Measurements from ENCODE around the gene SH2D5.
A peak's percentile ranks its signal among the peaks of the same experiment; 100 is the strongest.

The SH2D5 gene

DNA sequence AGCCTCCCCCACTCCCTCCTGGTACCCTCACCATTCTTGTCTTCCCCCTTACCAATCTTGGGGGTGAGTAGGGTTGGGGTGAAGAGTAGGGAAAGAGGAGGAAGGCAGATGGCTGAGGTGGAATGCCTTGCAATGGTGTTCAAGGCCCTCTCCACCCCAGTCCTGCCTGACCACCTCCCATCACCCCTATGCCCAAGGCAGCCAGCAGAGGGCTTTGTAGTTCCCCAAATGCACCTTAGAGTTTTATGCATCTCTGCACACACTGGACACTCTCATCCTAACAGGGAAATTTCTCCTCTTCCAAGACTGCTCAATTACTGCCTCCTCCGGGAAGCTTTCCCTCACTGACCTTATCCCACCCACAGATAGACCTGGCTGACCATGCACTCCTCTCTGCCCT lies 30.1 kb downstream of the SH2D5 start:
- no peak overlapping the region for H3K27ac Mint-ChIP-seq
- no peak overlapping the region for H3K4me3 Mint-ChIP-seq
- H3K27me3 Mint-ChIP-seq (ENCODE audit: low read depth, poor library complexity): peaks cover 4% of the 10 kb centered on the region
- DNase-seq: no peak
- H3K4me1 Mint-ChIP-seq: peaks cover 14% of the 10 kb centered on the region
- H3K36me3 Mint-ChIP-seq (ENCODE audit: low read depth): no peaks in the 10 kb centered on the region
- TF ChIP-seq, protein P1, sequence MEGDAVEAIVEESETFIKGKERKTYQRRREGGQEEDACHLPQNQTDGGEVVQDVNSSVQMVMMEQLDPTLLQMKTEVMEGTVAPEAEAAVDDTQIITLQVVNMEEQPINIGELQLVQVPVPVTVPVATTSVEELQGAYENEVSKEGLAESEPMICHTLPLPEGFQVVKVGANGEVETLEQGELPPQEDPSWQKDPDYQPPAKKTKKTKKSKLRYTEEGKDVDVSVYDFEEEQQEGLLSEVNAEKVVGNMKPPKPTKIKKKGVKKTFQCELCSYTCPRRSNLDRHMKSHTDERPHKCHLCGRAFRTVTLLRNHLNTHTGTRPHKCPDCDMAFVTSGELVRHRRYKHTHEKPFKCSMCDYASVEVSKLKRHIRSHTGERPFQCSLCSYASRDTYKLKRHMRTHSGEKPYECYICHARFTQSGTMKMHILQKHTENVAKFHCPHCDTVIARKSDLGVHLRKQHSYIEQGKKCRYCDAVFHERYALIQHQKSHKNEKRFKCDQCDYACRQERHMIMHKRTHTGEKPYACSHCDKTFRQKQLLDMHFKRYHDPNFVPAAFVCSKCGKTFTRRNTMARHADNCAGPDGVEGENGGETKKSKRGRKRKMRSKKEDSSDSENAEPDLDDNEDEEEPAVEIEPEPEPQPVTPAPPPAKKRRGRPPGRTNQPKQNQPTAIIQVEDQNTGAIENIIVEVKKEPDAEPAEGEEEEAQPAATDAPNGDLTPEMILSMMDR (IDR thresholded peaks at IDR 0.05): peak; percentile 6
- no peaks in the 10 kb centered on the region for H3K9me3 Mint-ChIP-seq

DNA sequence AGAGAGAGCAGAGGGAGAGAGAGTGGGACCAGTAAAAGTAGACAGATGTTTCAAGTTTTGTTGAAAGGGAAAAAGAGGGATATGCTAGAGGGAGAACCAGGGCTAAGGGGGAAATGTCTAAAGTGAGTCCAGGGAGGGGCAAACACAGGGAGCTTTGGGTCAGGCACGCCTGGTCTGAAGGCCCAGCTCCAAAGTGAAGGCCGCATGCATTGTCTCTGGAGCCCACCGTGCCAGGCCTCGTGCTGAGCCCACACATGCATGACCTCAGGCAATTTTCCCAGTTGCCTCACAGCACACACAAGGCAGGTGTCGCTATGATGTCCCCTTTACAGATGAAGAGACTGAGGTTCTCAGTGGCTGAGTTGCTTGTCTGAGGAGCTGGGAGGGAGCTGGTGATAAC lies 30.7 kb downstream of the SH2D5 start:
- no peak for DNase-seq
- Mint-ChIP-seq H3K4me3 (no peak overlapping the region), H3K27me3 (ENCODE audit: low read depth, poor library complexity) (peaks cover 2% of the 10 kb centered on the region), H3K27ac (peak overlapping the region; percentile 2), H3K9me3 (no peaks in the 10 kb centered on the region), H3K4me1 (peaks cover 19% of the 10 kb centered on the region), H3K36me3 (ENCODE audit: low read depth) (no peaks in the 10 kb centered on the region)
- TF ChIP-seq, protein P1 (IDR thresholded peaks at IDR 0.05): no peak

DNA sequence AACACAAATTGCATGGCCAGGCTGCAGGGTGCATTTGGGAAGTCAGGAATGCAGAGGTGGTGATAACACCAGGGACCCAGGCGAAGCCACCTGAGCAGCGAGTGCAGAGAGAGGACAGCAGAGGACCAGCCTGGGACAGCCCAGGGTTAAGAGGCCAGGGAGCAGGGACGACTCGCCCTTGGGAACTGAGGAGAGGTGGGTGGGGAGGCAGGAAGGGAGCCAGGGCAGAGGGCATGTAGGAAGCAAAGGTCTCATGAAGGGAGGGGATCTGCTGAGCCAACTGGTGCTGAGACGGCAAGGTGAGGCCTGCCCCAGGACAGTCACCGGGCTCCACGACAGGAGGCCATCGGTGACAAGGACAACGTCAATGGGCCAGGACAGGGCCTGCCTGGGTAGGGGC lies 31.1 kb downstream of the SH2D5 start:
- TF ChIP-seq, protein P1 (IDR thresholded peaks at IDR 0.05): no peak
- Mint-ChIP-seq H3K27me3 (ENCODE audit: low read depth, poor library complexity) (no peaks in the 10 kb centered on the region), H3K36me3 (ENCODE audit: low read depth) (no peaks in the 10 kb centered on the region), H3K27ac (peak overlapping the region; percentile 2), H3K4me1 (peaks cover 21% of the 10 kb centered on the region), H3K4me3 (no peak overlapping the region), H3K9me3 (no peaks in the 10 kb centered on the region)
- DNase-seq: no peak

DNA sequence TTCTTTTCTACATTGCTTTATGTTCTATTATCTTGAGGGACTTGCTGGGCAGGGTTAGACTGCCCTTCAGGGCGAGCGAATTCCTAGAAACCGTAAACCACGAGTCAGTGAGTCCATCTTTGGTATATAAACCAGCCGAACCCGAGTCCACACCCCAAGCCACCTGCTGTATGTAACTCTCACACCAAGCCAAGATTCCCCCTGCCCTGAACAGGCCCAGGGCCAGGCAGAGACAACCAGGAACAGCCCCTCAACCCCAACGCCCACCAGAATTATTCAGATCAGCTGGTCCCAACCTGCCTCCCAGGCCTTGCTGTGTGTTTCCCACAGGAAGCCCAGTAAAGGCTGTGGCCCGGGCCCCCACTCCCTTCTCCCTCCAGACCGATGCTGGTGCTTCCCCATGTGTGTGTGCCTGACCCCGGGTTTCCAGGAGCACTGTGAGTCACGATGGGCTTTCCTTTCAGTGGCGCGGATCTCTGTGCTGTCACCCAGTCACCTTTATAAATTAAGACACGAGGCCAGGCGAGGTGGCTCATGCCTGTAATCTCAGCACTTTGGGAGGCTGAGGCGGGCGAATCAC lies 31.8 kb downstream of the SH2D5 start:
- Mint-ChIP-seq H3K9me3 (no peaks in the 10 kb centered on the region), H3K4me3 (no peak overlapping the region), H3K4me1 (peaks cover 27% of the 10 kb centered on the region), H3K27me3 (ENCODE audit: low read depth, poor library complexity) (peaks cover under 1% of the 10 kb centered on the region), H3K27ac (peak overlapping the region; percentile 66), H3K36me3 (ENCODE audit: low read depth) (no peaks in the 10 kb centered on the region)
- TF ChIP-seq, protein P1 (IDR thresholded peaks at IDR 0.05): no peak
- no peak for DNase-seq

DNA sequence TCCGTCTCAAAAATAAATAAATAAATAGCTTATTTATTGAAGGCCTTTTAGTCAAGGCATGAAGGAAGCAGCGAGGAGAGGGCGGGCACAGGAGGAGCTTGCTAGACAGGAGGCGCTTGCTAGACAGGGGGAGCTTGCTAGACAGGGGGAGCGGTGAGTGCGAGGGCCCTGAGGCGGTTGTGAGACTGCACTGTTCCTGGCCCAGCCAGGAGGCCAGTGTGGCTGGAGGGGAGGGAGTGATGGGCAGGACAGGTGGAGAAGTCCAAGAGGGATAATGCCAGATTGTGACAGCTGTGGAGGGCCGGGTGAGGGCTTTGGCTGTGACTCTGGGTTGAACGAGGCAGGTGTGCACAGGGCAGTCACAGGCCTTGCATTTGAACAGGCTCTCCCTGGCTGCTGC lies 32.9 kb downstream of the SH2D5 start:
- H3K9me3 Mint-ChIP-seq: no peaks in the 10 kb centered on the region
- H3K27ac Mint-ChIP-seq: no peak overlapping the region
- DNase-seq: no peak
- TF ChIP-seq, protein P1 (IDR thresholded peaks at IDR 0.05): no peak
- no peak overlapping the region for H3K4me3 Mint-ChIP-seq
- H3K4me1 Mint-ChIP-seq: peaks cover 29% of the 10 kb centered on the region
- H3K36me3 Mint-ChIP-seq (ENCODE audit: low read depth): no peaks in the 10 kb centered on the region
- H3K27me3 Mint-ChIP-seq (ENCODE audit: low read depth, poor library complexity): peaks cover 3% of the 10 kb centered on the region

DNA sequence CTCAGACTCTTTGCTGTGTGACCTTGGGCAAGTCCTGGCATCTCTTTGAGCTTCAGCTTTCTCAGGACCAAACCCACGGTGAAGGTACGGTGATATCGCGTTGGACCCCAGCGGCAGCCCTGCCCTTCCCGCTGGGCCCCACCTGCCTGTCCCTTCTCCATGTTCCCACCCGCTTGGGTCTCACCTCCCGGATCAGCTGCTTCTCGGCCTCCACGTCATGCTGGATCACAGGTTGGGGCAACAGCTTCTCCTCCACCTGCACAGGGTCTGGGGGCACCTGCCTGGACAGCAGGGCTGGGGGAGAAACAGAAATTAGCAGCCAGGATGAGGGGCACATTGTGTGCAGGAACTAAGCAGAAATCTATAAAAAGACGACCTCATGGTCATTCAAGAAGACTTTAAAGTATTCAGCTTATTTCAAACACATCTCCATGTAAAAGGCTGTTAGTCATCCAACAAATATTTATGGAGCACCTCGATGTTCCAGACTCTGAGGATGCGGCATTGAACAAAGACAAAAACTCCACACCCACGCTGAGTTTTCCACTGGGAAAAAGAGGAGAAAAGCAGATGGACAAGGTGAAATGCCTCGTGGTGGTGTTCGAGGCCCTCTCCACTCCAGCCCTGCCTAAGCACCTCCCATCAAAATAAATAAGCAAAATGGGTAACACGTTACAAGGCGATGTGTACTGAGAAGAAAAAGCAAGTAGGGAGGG lies 34.1 kb downstream of the SH2D5 start:
- H3K4me1 Mint-ChIP-seq: peaks cover 29% of the 10 kb centered on the region
- no peak overlapping the region for H3K4me3 Mint-ChIP-seq
- no peak overlapping the region for H3K27ac Mint-ChIP-seq

More for the DNA sequence above, 34.1 kb downstream of the SH2D5 start:
- DNase-seq: no peak
- Mint-ChIP-seq H3K27me3 (ENCODE audit: low read depth, poor library complexity) (peaks cover 3% of the 10 kb centered on the region), H3K9me3 (no peaks in the 10 kb centered on the region), H3K36me3 (ENCODE audit: low read depth) (no peaks in the 10 kb centered on the region)
- TF ChIP-seq, protein P1 (IDR thresholded peaks at IDR 0.05): no peak

Data from nephron progenitor cell (in vitro differentiated cells).